Measurements from ENCODE around the gene ACTN1. TPM values are rescaled to one million over a fixed set of nuclear protein-coding genes. Genes with fewer than 3 reads are reported as not detected.

Gene ACTN1
- total RNA-seq, 1 experiment from 2014 or later: 90.9 TPM

DNA sequence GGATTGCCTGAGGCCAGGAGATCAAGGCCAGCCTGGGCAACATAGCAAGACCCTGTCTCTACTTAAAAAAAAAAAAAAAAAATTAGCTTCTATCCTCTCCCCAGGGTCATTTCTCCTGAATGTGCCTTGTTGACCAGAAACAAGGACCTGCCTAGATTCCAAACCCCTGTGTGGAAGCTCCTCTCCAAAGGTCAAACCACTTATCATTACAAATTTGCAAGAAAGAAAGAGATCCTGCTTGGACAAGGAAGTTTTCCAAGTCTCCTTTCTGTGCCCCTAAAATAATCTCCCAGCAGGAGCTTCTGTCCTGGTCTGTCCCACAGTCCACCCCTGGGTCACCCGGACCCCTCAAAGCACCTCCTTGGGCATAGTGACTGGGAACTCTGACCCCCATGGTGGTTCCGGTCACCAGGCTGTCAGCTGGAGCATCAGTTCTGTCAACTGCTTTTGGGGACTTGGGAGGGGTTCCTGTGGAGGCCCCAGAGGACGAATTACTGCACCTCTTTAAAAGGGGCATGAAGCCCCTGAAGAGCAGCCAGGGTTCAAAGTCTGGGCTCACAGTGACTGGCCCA lies 38.4 kb downstream of the ACTN1 start:
- in situ Hi-C loops (cut with HindIII; ENCODE audit: low sequenced_read_pairs): no loop called here

DNA sequence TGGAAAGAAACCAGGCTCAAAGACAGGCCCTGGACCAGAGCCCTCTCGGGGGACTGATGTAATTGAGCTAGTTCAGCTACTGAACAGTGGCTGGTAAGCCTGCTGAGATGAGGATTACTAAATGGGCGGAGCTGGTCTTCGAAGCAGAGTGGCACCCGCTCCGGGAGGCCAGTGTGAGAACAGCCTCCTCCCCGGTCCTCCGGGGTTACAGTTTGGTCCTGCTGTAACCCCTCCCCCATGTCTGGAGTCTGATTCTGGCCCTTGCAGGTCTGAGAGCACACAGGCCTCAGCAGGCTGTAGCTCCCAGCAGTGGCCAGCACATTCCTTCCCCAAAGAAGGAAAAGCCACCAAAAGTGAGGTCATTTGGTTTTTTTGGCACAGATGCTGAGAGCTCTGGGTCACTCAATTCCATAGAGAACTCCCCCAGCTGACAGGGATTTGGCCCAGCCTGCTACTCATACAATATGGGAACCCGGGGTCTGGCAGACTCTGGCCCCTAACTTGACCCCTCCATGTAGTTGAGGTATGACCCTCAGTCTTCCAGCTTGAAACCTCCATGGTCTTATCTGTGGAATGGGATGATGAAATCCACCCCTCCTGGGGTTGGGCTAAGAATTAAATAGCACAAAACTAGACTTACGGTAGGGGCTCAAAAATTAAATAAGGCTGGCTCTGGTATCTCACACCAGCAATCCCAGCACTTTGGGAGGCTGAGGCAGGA lies 39.0 kb downstream of the ACTN1 start:
- in situ Hi-C loops (cut with HindIII; ENCODE audit: low sequenced_read_pairs): no loop called here
- peak; percentile 27 for DNase-seq (ENCODE audit: low spot score)

More for the DNA sequence above, 38.4 kb downstream of the ACTN1 start:
- DNase-seq (ENCODE audit: low spot score): no peak

DNA sequence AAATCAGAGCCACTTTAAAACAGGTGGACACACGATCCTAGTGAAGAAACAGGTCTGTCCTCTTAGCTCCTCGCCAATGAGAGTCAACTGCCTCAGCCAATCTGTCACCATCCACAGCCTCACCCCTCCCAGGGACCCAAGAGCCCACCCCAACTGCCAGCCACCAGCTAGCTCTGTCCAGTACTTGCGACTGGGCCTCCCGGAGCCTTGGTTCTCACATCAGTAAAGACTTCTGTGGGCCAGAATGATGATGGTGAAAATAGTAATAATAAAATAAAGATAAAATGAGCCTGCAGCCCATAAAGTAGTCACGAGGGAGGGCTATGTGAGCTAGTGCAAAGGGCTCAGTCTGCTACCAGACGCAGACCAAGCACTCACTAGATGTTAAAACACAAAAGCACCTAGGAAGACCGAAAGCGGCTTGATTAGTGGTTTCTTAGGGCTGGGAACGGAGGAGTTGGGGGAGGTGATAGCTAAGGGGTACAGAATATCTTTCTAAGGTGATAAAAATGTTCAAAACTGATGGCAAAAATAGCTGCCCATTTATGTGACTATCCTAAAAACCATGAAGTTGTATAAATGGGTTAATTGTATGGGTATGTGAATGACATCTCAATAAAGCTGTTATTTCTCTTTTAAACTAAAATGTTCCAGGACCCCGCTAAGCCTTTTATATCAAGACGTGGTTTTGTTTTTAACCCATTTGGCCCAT lies 39.8 kb downstream of the ACTN1 start:
- in situ Hi-C loops (cut with HindIII; ENCODE audit: low sequenced_read_pairs): no loop called here
- no peak for DNase-seq (ENCODE audit: low spot score)

DNA sequence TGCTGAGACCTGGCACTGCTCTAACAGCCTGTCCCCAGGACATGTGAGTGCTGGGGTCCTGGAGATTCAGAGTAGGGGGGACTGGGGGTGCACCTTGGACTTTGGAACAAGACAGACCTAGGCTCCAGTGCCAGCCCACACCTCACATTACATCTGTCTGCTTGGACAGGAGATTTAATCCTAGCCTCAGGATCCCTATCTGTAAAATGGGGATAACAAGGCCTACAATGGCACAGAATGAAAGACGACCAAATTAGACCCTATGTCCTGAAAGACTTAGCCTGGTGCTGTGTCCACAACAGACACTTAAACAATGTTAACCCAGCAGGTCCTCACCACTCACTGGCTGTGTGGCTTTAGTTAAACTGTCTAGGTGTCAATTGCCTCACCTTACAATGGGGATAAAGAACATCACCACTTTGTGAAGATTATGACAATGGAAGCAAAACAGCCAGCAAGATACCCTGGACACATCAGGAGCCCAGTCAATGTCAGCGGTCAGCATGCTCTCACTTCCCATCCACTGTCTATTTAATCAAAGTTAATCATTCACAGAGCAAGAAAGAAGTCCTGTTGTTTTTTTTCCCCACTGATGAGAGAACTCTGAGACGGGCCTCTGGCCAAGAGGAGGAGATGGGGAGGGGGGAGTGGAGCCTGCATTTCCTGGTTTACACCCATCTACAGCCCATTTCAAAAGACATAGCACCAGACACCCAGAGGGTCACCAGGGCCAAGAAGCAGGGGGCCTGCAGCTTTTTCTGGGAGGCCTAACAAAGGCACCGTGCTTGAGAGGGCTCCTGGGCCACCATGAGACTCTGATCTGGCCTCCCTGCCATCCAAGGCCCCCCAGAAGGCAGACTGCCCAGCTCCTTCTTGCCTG lies 40.6 kb downstream of the ACTN1 start:
- in situ Hi-C loops (cut with HindIII; ENCODE audit: low sequenced_read_pairs): no loop called here
- no peak for DNase-seq (ENCODE audit: low spot score)

GRCh38 chr14:68937471-68938270 lies 41.4 kb downstream of the ACTN1 start:
- no peak for DNase-seq (ENCODE audit: low spot score)
- in situ Hi-C loops (cut with HindIII; ENCODE audit: low sequenced_read_pairs): no loop called here

DNA sequence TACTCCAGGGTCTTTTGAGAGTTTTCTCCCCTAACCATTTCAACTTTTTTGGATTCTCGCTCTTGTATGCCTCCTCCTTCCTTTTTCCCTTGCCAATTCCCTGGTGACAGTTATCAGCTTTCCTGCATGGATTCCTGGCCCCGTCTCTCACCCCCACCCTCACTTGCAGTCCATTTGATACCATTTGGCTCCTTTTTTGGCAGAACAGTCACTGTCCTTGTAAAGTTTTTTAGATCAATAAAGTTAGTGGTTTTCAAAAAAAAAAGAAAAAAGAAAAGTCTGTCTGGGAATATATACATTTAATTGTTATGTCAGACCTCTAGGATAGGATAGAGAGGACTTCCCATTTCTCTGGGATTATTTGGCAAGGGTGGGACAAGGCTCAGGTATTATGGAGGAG lies 42.1 kb downstream of the ACTN1 start:
- no peak for DNase-seq (ENCODE audit: low spot score)
- in situ Hi-C loops (cut with HindIII; ENCODE audit: low sequenced_read_pairs): no loop called here

DNA sequence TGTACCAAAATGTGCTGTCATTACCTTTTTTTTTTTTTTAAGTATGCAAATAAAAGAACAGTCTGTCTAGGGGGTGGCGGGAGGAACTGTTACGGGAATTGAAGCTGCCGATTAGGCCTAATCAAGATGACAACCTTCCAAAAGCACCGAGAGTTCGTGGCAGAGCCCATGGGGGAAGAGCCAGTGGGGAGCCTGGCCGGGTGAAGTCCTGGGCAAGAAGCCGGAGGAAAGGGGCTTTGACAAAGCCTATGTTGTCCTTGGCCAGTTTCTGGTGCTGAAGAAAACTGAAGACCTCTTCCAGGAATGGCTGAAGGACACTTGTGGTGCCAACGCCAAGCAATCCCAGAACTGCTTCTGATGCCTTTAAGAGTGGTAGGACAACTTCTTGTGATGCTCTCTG lies 42.6 kb downstream of the ACTN1 start:
- DNase-seq (ENCODE audit: low spot score): no peak
- in situ Hi-C loops (cut with HindIII; ENCODE audit: low sequenced_read_pairs): no loop called here

- no peak for DNase-seq (ENCODE audit: low spot score)
- in situ Hi-C loops (cut with HindIII; ENCODE audit: low sequenced_read_pairs): no loop called here
Measured at GRCh38 chr14:68935761-68936214, 43.3 kb downstream of the ACTN1 start.

DNA sequence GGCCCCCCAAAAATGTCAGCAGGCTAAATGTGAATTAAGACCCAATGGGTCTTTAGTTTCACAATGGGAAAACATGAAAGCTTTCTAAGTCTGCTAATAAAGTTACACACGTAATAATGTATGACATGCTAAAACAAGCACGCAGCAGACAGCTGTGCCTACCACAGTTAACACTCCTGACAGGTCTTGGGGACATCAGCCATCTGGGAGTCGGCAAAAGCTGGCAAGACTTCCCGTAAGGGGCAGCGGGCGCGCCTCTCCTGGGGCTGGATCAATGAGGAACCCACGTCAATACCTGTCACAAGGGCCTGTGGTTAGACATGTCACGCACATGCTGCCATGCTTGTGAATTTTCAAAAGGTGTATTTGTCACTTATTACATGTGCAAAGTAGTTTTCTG lies 45.0 kb downstream of the ACTN1 start:
- in situ Hi-C loops (cut with HindIII; ENCODE audit: low sequenced_read_pairs): no loop called here

GRCh38 chr14:68932686-68933085 lies 46.4 kb downstream of the ACTN1 start:
- no peak for DNase-seq (ENCODE audit: low spot score)
- in situ Hi-C loops (cut with HindIII; ENCODE audit: low sequenced_read_pairs): no loop called here

More for the DNA sequence above, 45.0 kb downstream of the ACTN1 start:
- no peak for DNase-seq (ENCODE audit: low spot score)

- no peak for DNase-seq (ENCODE audit: low spot score)
- in situ Hi-C loops (cut with HindIII; ENCODE audit: low sequenced_read_pairs): no loop called here
Measured at GRCh38 chr14:68932231-68932630, 46.9 kb downstream of the ACTN1 start.

- in situ Hi-C loops (cut with HindIII; ENCODE audit: low sequenced_read_pairs): no loop called here
- DNase-seq (ENCODE audit: low spot score): no peak
Measured at GRCh38 chr14:68931474-68932051, 47.5 kb downstream of the ACTN1 start.

DNA sequence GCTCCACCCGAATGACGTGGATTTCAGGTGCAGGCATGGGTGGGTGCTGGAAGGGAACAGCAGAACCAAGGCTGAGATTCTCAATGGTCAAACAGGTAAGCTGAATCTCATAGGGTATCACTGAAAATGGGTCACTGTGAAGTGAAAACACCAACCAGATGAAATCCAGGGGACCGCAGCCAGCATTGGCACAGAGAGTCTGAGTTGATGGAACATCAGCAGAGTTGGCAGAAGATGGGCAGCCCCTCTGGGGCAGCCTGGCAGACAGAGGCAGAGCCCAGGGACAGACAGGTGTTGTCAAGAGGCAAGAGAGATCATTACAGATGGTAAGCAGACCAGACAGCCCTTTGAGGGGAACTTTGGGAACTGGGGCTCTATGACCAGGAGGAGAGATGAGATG lies 48.0 kb downstream of the ACTN1 start:
- DNase-seq (ENCODE audit: low spot score): no peak
- in situ Hi-C loops (cut with HindIII; ENCODE audit: low sequenced_read_pairs): no loop called here

GRCh38 chr14:68929623-68930307 lies 49.3 kb downstream of the ACTN1 start:
- in situ Hi-C loops (cut with HindIII; ENCODE audit: low sequenced_read_pairs): no loop called here
- no peak for DNase-seq (ENCODE audit: low spot score)

DNA sequence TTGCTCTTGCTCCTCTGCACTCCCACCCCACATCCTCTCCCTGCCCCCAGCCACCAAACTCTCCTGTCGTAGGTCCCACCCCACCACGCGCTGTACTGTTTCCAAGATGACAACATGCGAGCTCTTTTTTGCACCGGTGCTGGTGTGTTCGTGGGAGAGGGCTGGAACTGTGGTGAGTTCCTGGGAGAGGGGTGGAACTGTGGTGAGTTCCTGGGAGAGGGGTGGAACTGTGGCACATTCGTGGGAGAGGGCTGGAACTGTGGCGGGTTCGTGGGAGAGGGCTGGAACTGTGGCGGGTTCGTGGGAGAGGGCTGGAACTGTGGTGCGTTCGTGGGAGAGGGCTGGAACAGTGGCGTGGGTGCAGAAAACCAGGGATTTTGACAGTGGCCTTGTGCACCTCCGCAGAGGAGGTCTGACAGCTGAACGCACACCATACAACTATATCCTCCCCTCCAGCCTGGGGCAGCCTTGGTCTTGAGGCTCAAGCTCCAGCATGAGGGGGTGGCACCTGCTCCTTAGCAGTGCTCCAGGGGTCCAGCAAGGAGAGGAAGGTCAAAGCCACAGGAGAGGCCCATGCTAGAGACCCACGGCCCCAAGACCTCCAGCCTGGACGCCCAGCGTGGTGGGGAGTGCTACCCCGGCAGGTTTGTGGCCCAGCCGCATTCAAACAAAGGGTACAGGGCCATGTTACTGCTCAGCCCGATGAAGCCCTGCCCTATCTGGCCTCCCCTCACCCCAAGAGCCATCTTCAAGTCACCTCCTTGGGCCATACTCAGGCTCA lies 50.1 kb downstream of the ACTN1 start:
- no peak for DNase-seq (ENCODE audit: low spot score)
- in situ Hi-C loops (cut with HindIII; ENCODE audit: low sequenced_read_pairs): no loop called here

GRCh38 chr14:68927956-68928675 lies 51.0 kb downstream of the ACTN1 start:
- in situ Hi-C loops (cut with HindIII; ENCODE audit: low sequenced_read_pairs): no loop called here
- no peak for DNase-seq (ENCODE audit: low spot score)

- no peak for DNase-seq (ENCODE audit: low spot score)
- in situ Hi-C loops (cut with HindIII; ENCODE audit: low sequenced_read_pairs): no loop called here
Measured at GRCh38 chr14:68927089-68927488, 52.0 kb downstream of the ACTN1 start.

All from G401 (cell line).